Measurements from ENCODE around the gene PRG3.
"Not testable (repeated sequence)": the region's sequence is repeated elsewhere in the genome, so short reads cannot be mapped to it uniquely, and the experiment has no call there.

The PRG3 gene

GRCh38 chr11:57363131-57364080 lies 17.5 kb downstream of the PRG3 start:
- Histone ChIP-seq H3K27ac (ENCODE audit: low read length) (no peak overlapping the region), H3K4me3 (ENCODE audit: low read length) (no peak overlapping the region), H3K4me1 (ENCODE audit: insufficient read depth, low read length) (peaks cover 19% of the 10 kb centered on the region), H3K36me3 (ENCODE audit: insufficient read depth, low read depth, low read length) (no peaks in the 10 kb centered on the region), H3K9ac (ENCODE audit: low read depth, low read length) (no peak overlapping the region), H3K27me3 (ENCODE audit: insufficient read depth, low read length) (no peaks in the 10 kb centered on the region), H3K9me3 (ENCODE audit: insufficient read depth, low read depth, low read length) (no peaks in the 10 kb centered on the region)

GRCh38 chr11:57361926-57362325 lies 19.0 kb downstream of the PRG3 start:
- Histone ChIP-seq H3K4me3 (ENCODE audit: low read length) (no peak overlapping the region), H3K36me3 (ENCODE audit: insufficient read depth, low read depth, low read length) (no peaks in the 10 kb centered on the region), H3K4me1 (ENCODE audit: insufficient read depth, low read length) (peaks cover 19% of the 10 kb centered on the region), H3K9ac (ENCODE audit: low read depth, low read length) (no peak overlapping the region), H3K27me3 (ENCODE audit: insufficient read depth, low read length) (no peaks in the 10 kb centered on the region), H3K9me3 (ENCODE audit: insufficient read depth, low read depth, low read length) (no peaks in the 10 kb centered on the region), H3K27ac (ENCODE audit: low read length) (no peak overlapping the region)

- not testable (repeated sequence) for H3K4me3 ChIP-seq (ENCODE audit: low read length); H3K27me3 ChIP-seq (ENCODE audit: insufficient read depth, low read length); H3K27ac ChIP-seq (ENCODE audit: low read length); H3K9me3 ChIP-seq (ENCODE audit: insufficient read depth, low read depth, low read length); H3K36me3 ChIP-seq (ENCODE audit: insufficient read depth, low read depth, low read length); H3K9ac ChIP-seq (ENCODE audit: low read depth, low read length)
- H3K4me1 ChIP-seq (ENCODE audit: insufficient read depth, low read length) = peaks cover 19% of the 10 kb centered on the region
These were observed 19.5 kb downstream of the PRG3 start for GRCh38 chr11:57361420-57361819.

GRCh38 chr11:57360991-57361390 lies 20.0 kb downstream of the PRG3 start:
- Histone ChIP-seq H3K27ac (ENCODE audit: low read length) (no peak overlapping the region), H3K9me3 (ENCODE audit: insufficient read depth, low read depth, low read length) (no peaks in the 10 kb centered on the region), H3K27me3 (ENCODE audit: insufficient read depth, low read length) (no peaks in the 10 kb centered on the region), H3K4me3 (ENCODE audit: low read length) (no peak overlapping the region), H3K4me1 (ENCODE audit: insufficient read depth, low read length) (peaks cover 19% of the 10 kb centered on the region), H3K36me3 (ENCODE audit: insufficient read depth, low read depth, low read length) (no peaks in the 10 kb centered on the region), H3K9ac (ENCODE audit: low read depth, low read length) (no peak overlapping the region)

- Histone ChIP-seq H3K27ac (ENCODE audit: low read length) (no peak overlapping the region), H3K4me1 (ENCODE audit: insufficient read depth, low read length) (peaks cover 10% of the 10 kb centered on the region; the same call in 1 of the 2 replicates), H3K4me3 (ENCODE audit: low read length) (no peak overlapping the region), H3K9ac (ENCODE audit: low read depth, low read length) (no peak overlapping the region), H3K27me3 (ENCODE audit: insufficient read depth, low read length) (no peaks in the 10 kb centered on the region), H3K36me3 (ENCODE audit: insufficient read depth, low read depth, low read length) (no peaks in the 10 kb centered on the region), H3K9me3 (ENCODE audit: insufficient read depth, low read depth, low read length) (no peaks in the 10 kb centered on the region)
These were observed 20.9 kb downstream of the PRG3 start for GRCh38 chr11:57359896-57360690.

- Histone ChIP-seq H3K4me1 (ENCODE audit: insufficient read depth, low read length) (peaks cover 5% of the 10 kb centered on the region; the same call in 1 of the 2 replicates), H3K9ac (ENCODE audit: low read depth, low read length) (no peak overlapping the region), H3K27ac (ENCODE audit: low read length) (no peak overlapping the region), H3K27me3 (ENCODE audit: insufficient read depth, low read length) (no peaks in the 10 kb centered on the region), H3K9me3 (ENCODE audit: insufficient read depth, low read depth, low read length) (no peaks in the 10 kb centered on the region), H3K36me3 (ENCODE audit: insufficient read depth, low read depth, low read length) (no peaks in the 10 kb centered on the region), H3K4me3 (ENCODE audit: low read length) (no peak overlapping the region)
These were observed 21.6 kb downstream of the PRG3 start for GRCh38 chr11:57359396-57359795.

GRCh38 chr11:57358991-57359390 lies 22.0 kb downstream of the PRG3 start:
- no peak overlapping the region for H3K27ac ChIP-seq (ENCODE audit: low read length)
- no peak overlapping the region for H3K9ac ChIP-seq (ENCODE audit: low read depth, low read length)
- H3K9me3 ChIP-seq (ENCODE audit: insufficient read depth, low read depth, low read length) = no peaks in the 10 kb centered on the region
- H3K4me3 ChIP-seq (ENCODE audit: low read length) = no peak overlapping the region
- peaks cover 5% of the 10 kb centered on the region; the same call in 1 of the 2 replicates for H3K4me1 ChIP-seq (ENCODE audit: insufficient read depth, low read length)
- H3K27me3 ChIP-seq (ENCODE audit: insufficient read depth, low read length) = no peaks in the 10 kb centered on the region
- H3K36me3 ChIP-seq (ENCODE audit: insufficient read depth, low read depth, low read length) = no peaks in the 10 kb centered on the region

- Histone ChIP-seq H3K27me3 (ENCODE audit: insufficient read depth, low read length) (no peaks in the 10 kb centered on the region), H3K9me3 (ENCODE audit: insufficient read depth, low read depth, low read length) (no peaks in the 10 kb centered on the region), H3K4me1 (ENCODE audit: insufficient read depth, low read length) (peaks cover 5% of the 10 kb centered on the region; the same call in 1 of the 2 replicates), H3K9ac (ENCODE audit: low read depth, low read length) (no peak overlapping the region), H3K36me3 (ENCODE audit: insufficient read depth, low read depth, low read length) (no peaks in the 10 kb centered on the region), H3K4me3 (ENCODE audit: low read length) (no peak overlapping the region), H3K27ac (ENCODE audit: low read length) (no peak overlapping the region)
These were observed 22.4 kb downstream of the PRG3 start for GRCh38 chr11:57358543-57358961.

- Histone ChIP-seq H3K4me1 (ENCODE audit: insufficient read depth, low read length) (peaks cover 10% of the 10 kb centered on the region; the same call in 1 of the 2 replicates), H3K27me3 (ENCODE audit: insufficient read depth, low read length) (no peaks in the 10 kb centered on the region), H3K4me3 (ENCODE audit: low read length) (no peak overlapping the region), H3K9me3 (ENCODE audit: insufficient read depth, low read depth, low read length) (no peaks in the 10 kb centered on the region), H3K36me3 (ENCODE audit: insufficient read depth, low read depth, low read length) (no peaks in the 10 kb centered on the region), H3K27ac (ENCODE audit: low read length) (no peak overlapping the region), H3K9ac (ENCODE audit: low read depth, low read length) (no peak overlapping the region)
These were observed 23.1 kb downstream of the PRG3 start for GRCh38 chr11:57357856-57358255.

- Histone ChIP-seq H3K27me3 (ENCODE audit: insufficient read depth, low read length) (no peaks in the 10 kb centered on the region), H3K27ac (ENCODE audit: low read length) (no peak overlapping the region), H3K9ac (ENCODE audit: low read depth, low read length) (no peak overlapping the region), H3K9me3 (ENCODE audit: insufficient read depth, low read depth, low read length) (no peaks in the 10 kb centered on the region), H3K4me3 (ENCODE audit: low read length) (no peak overlapping the region), H3K4me1 (ENCODE audit: insufficient read depth, low read length) (peaks cover 10% of the 10 kb centered on the region; the same call in 1 of the 2 replicates), H3K36me3 (ENCODE audit: insufficient read depth, low read depth, low read length) (no peaks in the 10 kb centered on the region)
These were observed 23.6 kb downstream of the PRG3 start for GRCh38 chr11:57357310-57357709.

GRCh38 chr11:57356268-57356667 lies 24.7 kb downstream of the PRG3 start:
- Histone ChIP-seq H3K4me1 (ENCODE audit: insufficient read depth, low read length) (peaks cover 10% of the 10 kb centered on the region; the same call in 1 of the 2 replicates), H3K27me3 (ENCODE audit: insufficient read depth, low read length) (no peaks in the 10 kb centered on the region), H3K27ac (ENCODE audit: low read length) (no peak overlapping the region), H3K9me3 (ENCODE audit: insufficient read depth, low read depth, low read length) (peaks cover 4% of the 10 kb centered on the region; the same call in 1 of the 2 replicates), H3K36me3 (ENCODE audit: insufficient read depth, low read depth, low read length) (no peaks in the 10 kb centered on the region), H3K9ac (ENCODE audit: low read depth, low read length) (no peak overlapping the region), H3K4me3 (ENCODE audit: low read length) (no peak overlapping the region)

Data from iPS-20b (cell line).